ENCODE measurements around the gene IL17RC.
A peak's percentile ranks its signal among the peaks of the same experiment; 100 is the strongest.
"Not testable (repeated sequence)": the region's sequence is repeated elsewhere in the genome, so short reads cannot be mapped to it uniquely, and the experiment has no call there.

Gene IL17RC

GRCh38 chr3:9914559-9915253 is 2.2 kb upstream of the IL17RC start:
- peak overlapping the region; percentile 58 for H3K4me3 ChIP-seq (ENCODE audit: low read depth, low read length)

GRCh38 chr3:9915254-9916141 is 1.4 kb upstream of the IL17RC start:
- peak overlapping the region; percentile 58 for H3K4me3 ChIP-seq (ENCODE audit: low read depth, low read length)

DNA sequence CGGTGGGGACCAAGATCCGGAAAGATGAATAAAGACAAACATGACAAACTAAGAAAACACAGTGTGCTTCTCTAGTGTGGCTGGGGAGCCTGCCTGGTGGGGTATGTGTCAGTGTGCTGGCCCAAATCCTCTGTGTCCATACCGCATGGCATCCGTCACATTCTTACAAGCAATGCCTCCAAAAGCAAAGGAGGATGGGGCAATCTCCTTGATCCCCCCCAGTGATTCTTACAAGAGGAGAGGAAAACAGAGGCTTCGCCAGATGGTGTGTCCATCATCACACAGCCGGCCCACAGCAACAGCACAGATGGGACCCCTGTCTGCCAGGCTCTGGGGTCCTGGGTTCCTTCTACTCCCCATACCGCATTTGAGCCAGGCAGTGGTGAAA is 558 bp upstream of the IL17RC start:
- H3K4me3 ChIP-seq (ENCODE audit: low read depth, low read length), result no peak overlapping the region

DNA sequence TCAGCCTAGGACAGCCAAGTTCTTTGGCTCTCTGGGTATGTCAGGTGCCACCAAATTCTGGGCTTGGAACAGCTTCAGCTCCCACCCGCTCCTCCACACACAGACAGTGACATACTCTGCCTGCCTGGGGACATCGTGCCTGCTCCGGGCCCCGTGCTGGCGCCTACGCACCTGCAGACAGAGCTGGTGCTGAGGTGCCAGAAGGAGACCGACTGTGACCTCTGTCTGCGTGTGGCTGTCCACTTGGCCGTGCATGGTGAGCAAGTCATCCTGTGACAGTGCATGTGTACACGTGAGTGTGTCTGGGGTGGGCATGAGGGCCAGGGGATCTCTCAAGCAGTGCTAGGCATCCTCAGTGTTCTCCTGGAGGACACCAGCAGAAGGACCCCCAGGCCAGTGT is 922 bp downstream of the IL17RC start:
- H3K4me3 ChIP-seq (ENCODE audit: low read depth, low read length), result no peak overlapping the region

- H3K4me3 ChIP-seq (ENCODE audit: low read depth, low read length), result no peak overlapping the region
Observed at GRCh38 chr3:9918261-9919038, 1.6 kb downstream of the IL17RC start.

GRCh38 chr3:9928158-9928557 is 11.3 kb downstream of the IL17RC start:
- H3K4me3 ChIP-seq (ENCODE audit: low read depth, low read length), result no peak overlapping the region

- H3K4me3 ChIP-seq (ENCODE audit: low read depth, low read length), result no peak overlapping the region
Observed at GRCh38 chr3:9930804-9931418, 14.0 kb downstream of the IL17RC start.

DNA sequence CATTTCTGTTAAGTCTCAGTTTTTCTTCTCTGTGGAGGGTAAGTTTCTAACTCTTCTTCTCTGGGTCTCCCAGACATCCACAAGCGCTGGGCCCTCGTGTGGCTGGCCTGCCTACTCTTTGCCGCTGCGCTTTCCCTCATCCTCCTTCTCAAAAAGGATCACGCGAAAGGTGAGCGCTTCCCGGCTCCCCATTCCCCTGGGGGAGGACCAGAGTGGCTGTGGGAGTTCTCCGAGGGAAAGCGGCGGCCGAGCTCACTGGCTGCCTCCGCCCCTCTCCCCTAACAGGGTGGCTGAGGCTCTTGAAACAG is 15.6 kb downstream of the IL17RC start:
- H3K4me3 ChIP-seq (ENCODE audit: low read depth, low read length), result peak overlapping the region; percentile 21

GRCh38 chr3:9932843-9933560 is 16.1 kb downstream of the IL17RC start:
- H3K4me3 ChIP-seq (ENCODE audit: low read depth, low read length), result peak overlapping the region; percentile 53

DNA sequence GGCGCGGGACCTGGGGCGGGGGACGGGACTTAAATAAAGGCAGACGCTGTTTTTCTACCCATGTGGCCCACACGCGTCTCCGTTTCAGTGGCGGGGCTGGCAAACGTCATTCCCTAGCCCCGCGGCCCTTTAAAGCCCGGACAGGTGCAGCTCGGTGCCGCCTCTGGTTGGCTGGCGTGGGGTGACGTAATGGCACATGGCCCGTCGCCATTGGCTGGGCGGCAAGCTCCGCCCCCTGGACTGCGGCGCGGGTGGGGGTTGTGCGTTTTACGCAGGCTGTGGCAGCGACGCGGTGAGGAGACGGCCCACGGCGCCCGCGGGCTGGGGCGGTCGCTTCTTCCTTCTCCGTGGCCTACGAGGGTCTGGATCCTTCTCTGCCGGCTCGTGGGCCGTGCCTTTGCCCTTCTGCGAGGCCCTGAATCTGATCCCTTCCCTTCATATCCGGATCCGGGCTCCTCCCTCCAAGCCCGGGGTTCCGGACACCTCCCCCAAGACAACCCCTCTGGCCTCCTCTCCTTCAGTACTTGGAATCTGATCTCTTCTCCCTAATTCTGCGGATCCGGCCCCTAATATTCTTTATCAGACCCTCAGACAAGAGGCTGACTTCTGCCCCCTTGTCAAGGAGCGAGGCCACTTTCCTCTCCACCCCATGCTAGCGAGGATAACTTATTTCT is 16.8 kb downstream of the IL17RC start, which contains the start of gene CRELD1:
TSS of gene CRELD1 (plus strand) at position 274 of the 674 bp plus-strand sequence. CDS start 605 bp downstream, outside the sequence.
- H3K4me3 ChIP-seq (ENCODE audit: low read depth, low read length), result peak within 1 kb of the TSS; percentile 81

DNA sequence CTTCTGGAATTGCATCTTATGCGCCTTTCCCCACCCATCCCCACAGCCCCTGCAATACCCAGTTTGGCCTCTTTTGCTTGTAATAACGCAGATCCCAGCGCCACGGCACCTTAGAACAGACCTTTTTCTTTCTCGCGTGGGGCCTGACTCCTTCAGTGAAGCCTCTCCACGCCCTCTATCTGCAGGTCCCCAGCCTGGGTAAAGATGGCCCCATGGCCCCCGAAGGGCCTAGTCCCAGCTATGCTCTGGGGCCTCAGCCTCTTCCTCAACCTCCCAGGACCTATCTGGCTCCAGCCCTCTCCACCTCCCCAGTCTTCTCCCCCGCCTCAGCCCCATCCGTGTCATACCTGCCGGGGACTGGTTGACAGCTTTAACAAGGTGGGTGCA is 17.3 kb downstream of the IL17RC start:
- peak overlapping the region; percentile 81 for H3K4me3 ChIP-seq (ENCODE audit: low read depth, low read length)

DNA sequence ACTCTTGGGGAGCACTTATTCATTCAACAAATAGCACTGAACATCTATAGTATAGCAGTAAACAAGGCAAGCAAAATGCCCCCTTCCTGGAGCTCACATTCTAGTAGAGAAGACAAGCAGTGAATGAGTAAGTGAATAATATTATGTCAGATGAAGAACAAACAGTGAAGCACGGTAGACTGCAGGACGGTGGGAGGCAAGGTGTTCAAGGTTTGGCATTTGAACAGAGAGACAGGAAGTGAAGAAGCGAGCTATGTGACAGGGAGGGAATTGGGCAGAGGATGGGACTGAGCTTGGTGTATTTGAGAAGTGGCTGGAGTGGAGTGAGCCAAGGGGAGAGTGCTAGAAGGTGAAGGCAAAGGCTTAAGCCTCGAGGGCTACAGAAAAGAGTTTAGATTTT is 18.1 kb downstream of the IL17RC start:
- no peak overlapping the region for H3K4me3 ChIP-seq (ENCODE audit: low read depth, low read length)

GRCh38 chr3:9935966-9936510 is 19.1 kb downstream of the IL17RC start:
- no peak overlapping the region for H3K4me3 ChIP-seq (ENCODE audit: low read depth, low read length)

- H3K4me3 ChIP-seq (ENCODE audit: low read depth, low read length), result no peak overlapping the region
Observed at GRCh38 chr3:9937486-9938238, 20.8 kb downstream of the IL17RC start.

GRCh38 chr3:9938966-9939365 is 22.1 kb downstream of the IL17RC start:
- no peak overlapping the region for H3K4me3 ChIP-seq (ENCODE audit: low read depth, low read length)

GRCh38 chr3:9939906-9940305 is 23.0 kb downstream of the IL17RC start:
- not testable (repeated sequence) for H3K4me3 ChIP-seq (ENCODE audit: low read depth, low read length)

DNA sequence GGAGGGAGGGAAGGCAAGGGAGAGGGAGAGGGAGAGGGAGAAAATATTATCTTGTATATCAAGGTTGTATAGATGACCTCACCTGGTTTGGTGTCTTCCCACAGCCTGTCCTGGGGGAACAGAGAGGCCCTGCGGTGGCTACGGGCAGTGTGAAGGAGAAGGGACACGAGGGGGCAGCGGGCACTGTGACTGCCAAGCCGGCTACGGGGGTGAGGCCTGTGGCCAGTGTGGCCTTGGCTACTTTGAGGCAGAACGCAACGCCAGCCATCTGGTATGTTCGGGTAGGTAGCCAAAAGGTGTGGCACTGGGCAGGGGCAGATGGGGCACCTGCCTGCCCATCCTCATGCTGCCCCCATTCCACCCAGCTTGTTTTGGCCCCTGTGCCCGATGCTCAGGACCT is 23.8 kb downstream of the IL17RC start:
- H3K4me3 ChIP-seq (ENCODE audit: low read depth, low read length), result no peak overlapping the region

GRCh38 chr3:9942164-9942563 is 25.3 kb downstream of the IL17RC start:
- no peak overlapping the region for H3K4me3 ChIP-seq (ENCODE audit: low read depth, low read length)
